Lung microvascular endothelial cell (primary cell): ENCODE data around the gene SPRR1B. TPM values are rescaled to one million over a fixed set of nuclear protein-coding genes. Genes with fewer than 3 reads are reported as not detected.
"Not testable (repeated sequence)": the region's sequence is repeated elsewhere in the genome, so short reads cannot be mapped to it uniquely, and the experiment has no call there.

Experiments
- DNase-seq, 2 donors: peaks; one replicate each; pipeline versions ENCODE4 v3.0.0 to v3.0.0-alpha.2; 2010; ENCODE audit warnings: low read depth in 2 of 2
- total RNA-seq: library from RNA; depleted of rRNA; stranded (reverse); fragments of >200 nt; gene quantifications from 2 replicates; pipeline ENCODE4 v1.2.1, GENCODE V29; 2014

Gene SPRR1B
- total RNA-seq, 1 donor from 2014 or later, result not detected

DNA sequence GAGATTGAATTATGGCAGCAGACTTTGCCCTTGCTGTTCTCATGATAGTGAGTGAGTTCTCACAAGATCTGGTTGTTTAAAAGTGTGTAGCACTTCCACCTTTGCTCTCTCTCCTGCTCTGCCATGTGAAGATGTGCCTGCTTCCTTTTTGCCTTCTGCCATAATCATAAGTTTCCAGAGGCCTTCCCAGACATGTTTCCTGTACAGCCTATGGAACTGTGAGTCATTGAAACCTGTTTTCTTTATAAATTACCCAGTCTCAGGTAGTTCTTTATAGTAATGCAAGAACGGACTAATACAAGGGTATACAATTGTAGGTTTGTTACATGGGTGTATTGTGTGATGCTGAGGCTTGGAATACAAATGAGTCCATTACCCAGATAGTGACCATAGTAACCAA is 4.2 kb downstream of the SPRR1B start:
- DNase-seq, result no peak

DNA sequence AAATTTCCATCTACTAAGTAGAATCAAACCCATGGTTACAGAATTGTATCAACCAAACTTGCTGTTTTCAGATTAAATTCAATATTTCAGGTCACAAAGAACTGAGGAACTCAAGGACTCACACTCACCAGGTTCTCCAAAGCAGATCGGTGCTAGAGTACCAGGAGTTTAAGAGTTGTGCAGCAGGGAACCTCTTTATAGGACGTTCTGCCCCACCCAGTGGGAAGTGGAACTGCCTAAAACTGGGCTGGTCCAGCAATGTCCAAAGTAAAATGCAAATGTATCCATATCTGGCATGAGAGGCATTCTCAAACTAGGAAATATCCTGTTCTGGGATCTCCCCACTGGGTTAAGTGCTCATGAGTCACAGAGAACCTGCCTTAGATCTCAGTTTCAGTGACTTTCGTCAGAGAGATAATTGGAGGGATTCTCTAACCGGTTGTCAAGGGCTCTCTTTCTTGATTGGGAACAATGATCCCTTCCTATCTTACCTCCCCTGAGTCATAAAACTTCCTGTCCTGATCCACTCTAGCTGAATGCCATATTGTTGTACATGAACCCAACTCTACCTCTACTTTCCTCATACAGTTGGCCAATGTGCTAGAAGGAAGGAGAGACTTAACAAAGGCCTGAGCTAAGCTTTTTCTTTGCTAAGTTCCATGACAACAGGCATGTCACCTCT is 10.1 kb downstream of the SPRR1B start, which contains the start of gene SPRR2D:
SPRR2D (minus strand) TSS at position 171 of the 682 bp plus-strand sequence. CDS start 774 bp downstream, outside the sequence.
- no peak for DNase-seq

DNA sequence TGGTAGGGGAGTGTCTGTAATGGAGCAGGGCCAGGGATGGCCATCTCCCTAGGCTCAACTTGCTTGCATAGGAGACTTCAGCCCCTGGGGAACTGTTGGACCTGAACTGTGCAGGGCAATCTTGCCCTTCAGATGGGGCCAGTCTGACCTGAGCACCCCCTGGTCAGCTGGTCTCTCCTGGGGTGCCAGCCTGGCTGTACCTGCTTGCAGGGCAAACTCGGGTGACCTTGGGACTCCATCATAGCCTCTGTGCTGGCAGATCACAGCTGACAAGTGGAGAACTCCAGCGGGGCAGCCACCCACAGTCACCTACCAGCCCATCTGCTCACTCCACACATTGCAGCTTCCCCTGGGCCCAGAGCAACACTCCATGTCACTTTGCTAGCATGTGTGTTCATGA is 18.2 kb downstream of the SPRR1B start:
- DNase-seq, result no peak

DNA sequence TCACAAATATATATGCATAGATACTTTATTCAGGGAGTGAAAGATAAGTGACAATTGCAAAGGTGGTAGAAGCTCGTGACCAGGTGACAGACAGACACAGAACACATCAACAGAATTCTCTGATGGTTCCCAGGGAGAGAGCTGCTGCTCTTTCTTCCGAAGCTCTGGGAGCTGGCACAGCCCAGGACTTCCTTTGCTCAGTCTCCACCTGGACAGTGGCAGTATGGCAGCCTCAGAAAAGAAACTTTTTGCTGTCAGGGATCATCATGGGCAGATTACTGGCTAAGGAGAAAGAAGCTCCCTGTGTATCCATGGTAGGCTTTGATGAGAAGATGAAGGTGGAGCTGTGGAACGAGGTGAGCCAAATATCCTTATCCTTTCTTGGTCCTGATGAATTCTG is 25.1 kb downstream of the SPRR1B start:
- DNase-seq, result not testable (repeated sequence)

DNA sequence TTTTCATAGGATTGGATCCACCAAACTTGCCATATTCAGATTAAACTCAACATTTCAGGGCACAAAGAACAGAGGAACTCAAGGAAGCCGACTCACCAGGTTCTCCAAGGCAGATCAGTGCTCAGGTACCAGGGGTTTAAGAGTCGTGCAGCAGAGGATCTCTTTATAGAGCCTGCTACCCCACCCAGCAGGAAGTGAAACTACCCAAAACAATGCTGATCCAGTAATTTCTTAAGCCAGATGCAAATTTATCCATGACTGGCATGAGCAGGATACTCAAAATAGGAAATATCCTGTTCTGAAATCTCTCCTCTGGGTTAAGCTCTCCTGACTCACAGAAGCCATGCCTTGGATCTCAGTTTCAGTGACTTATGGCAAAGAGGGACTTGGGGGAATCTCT is 26.4 kb downstream of the SPRR1B start, which contains the start of gene SPRR2A:
SPRR2A (minus strand) TSS at position 138 of the 400 bp plus-strand sequence. CDS start 777 bp downstream, outside the sequence.
- no peak for DNase-seq

DNA sequence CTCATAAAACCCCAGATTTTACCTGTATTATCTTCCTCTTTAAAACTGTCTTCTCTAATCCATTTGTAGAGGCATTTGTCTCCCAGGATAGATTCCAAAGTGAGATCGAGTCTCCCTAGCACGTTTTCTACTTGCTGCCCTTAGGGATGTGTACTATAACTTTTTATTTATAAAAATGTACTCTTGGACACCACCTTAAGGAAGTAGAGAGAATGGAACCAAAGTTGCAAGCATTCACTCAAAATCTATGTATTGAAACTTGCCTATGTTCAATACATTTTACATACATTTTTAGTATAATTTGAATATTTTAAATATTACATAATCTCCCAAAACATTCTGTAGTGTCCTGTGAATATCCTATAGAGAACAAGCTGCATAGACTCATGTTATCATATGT is 27.2 kb downstream of the SPRR1B start:
- DNase-seq, result no peak

DNA sequence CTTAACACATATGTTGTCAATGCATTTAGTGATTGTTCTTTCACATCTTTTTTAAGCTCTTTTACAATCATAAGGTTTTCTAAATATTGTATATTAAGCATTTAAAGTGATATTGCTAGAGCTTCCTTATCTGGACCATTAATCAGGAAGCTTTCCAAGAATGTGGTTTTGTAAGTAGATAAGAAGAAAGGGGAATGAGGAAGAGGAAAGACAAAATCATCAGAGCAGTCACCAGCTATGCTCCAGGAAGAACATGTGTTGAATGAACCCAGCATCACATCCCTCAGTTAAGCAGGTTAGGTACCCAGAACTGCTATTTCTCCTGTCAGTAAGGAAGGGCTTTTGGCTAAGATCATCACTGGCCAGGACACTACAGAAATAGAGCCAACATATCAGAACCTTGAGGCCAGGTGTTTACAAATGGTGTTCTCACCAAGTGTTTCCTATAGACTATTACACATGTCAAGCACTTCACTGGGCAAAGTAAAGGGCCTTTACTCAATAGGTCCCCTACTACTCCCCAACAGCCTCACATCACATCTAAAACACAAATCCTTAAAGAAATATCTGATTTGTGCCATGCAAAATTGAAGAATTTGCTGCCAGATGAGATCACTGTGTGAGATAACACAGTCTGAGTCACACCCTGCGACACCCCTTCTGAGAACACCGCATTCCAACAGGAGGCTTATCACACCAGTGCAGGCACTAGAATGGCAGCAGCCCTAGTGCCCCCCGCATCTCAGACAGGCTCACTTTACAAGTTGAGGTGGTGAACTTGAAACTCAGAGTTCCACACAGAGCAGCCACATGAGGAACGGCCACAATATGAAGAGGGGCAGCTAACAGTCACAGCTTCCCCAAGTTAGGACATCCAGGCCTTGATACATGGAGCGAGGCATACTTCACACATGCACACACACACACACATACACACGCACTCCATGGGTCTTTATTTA is 28.1 kb downstream of the SPRR1B start:
- DNase-seq, result no peak

DNA sequence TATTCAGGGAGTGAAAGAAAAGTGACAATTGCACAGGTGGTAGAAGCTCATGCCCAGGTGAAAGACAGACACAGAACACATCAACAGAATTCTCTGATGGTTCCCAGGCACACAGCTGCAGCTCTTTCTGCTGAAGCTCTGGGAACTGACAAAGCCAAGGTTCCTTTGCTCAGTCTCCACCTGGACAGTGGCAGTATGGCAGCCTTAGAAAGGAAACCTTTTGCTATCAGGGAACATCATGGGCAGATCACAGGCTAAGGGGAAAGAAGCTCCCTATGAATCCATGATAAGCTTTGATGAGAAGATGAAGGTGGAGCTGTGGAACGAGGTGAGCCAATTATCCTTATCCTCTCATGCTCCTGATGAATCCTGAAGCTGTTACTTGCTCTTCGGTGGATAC is 39.2 kb downstream of the SPRR1B start:
- no peak for DNase-seq

DNA sequence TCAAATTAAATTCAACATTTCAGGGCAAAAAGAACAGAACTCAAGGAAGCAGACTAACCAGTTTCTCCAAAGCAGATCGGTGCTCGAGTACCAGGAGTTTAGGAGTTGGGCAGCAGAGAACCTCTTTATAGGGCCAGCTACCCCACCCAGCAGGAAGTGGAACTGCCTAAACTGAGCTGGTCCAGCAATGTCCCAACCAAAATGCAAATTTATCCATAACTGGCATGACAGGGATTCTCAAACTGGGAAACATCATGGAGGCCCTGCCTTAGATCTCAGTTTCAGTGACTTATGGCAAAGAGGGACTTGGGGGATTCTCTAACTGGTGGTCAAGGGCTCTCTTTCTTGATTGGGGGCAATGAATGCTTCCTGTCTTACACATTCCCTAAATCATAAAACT is 40.5 kb downstream of the SPRR1B start, which contains the start of gene SPRR2B:
SPRR2B (minus strand) TSS at position 101 of the 400 bp plus-strand sequence. CDS start 772 bp downstream, outside the sequence.
- no peak for DNase-seq

DNA sequence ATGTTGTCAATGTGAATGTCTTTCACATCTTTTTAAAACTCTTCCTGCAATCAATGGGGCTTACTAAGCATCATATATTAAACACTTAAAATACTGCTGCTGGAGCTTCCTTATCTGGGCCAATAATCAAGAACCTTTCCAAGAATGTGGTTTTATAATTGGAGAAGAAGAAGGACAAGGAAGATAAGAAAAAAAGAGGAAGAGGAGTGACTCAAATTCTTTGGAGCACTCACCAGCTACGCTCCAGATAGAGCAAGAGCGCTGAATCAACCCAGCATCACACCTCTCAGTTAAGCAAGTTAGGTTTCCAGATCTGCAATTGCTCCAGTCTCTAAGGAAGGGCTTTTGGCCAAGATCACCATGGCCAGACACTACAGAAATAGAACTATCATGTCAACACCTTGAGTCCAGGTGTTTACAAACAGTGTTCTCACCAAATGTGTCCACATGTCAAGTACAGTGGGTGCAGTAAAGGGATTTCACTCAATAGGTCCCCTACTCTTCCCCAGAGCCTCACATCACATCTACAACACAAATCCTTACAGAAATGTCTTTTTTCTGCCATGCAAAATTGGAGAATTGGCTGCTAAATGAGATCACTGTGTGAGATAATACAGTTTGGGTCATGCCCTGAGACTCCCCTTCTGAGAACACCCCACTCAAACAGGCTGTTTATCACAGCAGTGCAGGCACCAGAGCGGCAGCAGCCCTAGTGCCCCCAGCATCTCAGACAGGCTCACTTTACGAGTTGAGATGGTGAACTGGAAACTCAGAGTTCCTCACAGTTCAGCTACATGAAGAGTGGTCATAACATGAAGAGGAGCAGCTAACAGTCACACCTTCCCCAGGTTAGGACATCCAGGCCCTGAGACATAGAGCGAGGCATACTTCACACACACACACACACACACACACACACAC is 42.1 kb downstream of the SPRR1B start:
- DNase-seq, result no peak

DNA sequence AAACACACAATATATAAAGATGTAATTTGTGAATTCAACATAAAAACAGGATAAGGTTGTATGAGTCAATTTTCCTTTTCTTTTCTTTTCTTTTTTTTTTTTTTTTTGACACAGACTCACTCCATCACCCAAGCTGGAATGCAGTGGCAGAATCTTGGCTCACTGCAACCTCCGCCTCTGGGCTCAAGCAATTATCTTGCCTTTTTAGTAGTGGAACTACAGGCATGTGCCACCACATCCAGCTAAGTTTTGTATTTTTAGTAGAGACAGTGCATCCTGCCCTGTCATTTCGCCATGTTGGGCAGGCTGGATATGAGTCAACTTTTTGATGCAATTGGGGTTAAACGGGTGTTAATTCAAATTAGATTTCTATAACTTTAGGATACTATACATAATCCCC is 50.7 kb downstream of the SPRR1B start:
- DNase-seq, result no peak

Other genes starting within 250 kb of the SPRR1B start
- not detected in 2 replicates for gene LCE1E, start 244.9 kb upstream of the SPRR1B start, total RNA-seq
- gene LCE1D, start 234.5 kb upstream of the SPRR1B start, total RNA-seq, result not detected in 2 replicates
- not detected in 2 replicates for gene LCE1C, start 224.6 kb upstream of the SPRR1B start, total RNA-seq
- not detected in 2 replicates for gene LCE1B, start 219.2 kb upstream of the SPRR1B start, total RNA-seq
- not detected in 2 replicates for gene LCE1A, start 203.7 kb upstream of the SPRR1B start, total RNA-seq
- not detected in 2 replicates for gene LCE6A, start 188.3 kb upstream of the SPRR1B start, total RNA-seq
- not detected in 2 replicates for gene LCE7A, start 171.2 kb upstream of the SPRR1B start, total RNA-seq
- not detected in 2 replicates for gene SMCP, start 152.9 kb upstream of the SPRR1B start, total RNA-seq
- not detected in 2 replicates for gene IVL, start 122.7 kb upstream of the SPRR1B start, total RNA-seq
- not detected in 2 replicates for gene SPRR5, start 84.0 kb upstream of the SPRR1B start, total RNA-seq
- gene SPRR4, start 60.6 kb upstream of the SPRR1B start, total RNA-seq, result not detected in 2 replicates
- gene SPRR1A, start 47.1 kb upstream of the SPRR1B start, total RNA-seq, result not detected in 2 replicates
- not detected in 2 replicates for gene SPRR3, start 29.5 kb upstream of the SPRR1B start, total RNA-seq
- gene SPRR2D, start 9.9 kb downstream of the SPRR1B start, total RNA-seq, result not detected in 2 replicates
- gene SPRR2A, start 26.3 kb downstream of the SPRR1B start, total RNA-seq, result not detected in 2 replicates
- gene SPRR2B, start 40.4 kb downstream of the SPRR1B start, total RNA-seq, result not detected in 2 replicates
- gene SPRR2E, start 63.3 kb downstream of the SPRR1B start, total RNA-seq, result not detected in 2 replicates
- gene SPRR2F, start 82.3 kb downstream of the SPRR1B start, total RNA-seq, result not detected in 2 replicates
- not detected in 2 replicates for gene SPRR2G, start 119.7 kb downstream of the SPRR1B start, total RNA-seq
- gene LELP1, start 172.2 kb downstream of the SPRR1B start, total RNA-seq, result not detected in 2 replicates
- not detected in 2 replicates for gene PRR9, start 186.4 kb downstream of the SPRR1B start, total RNA-seq
- not detected in 2 replicates for gene LORICRIN, start 228.5 kb downstream of the SPRR1B start, total RNA-seq